Endometrial microvascular endothelial cells (primary cell): ENCODE data around the gene MIGA2. TPM values are rescaled to one million over a fixed set of nuclear protein-coding genes. Genes with fewer than 3 reads are reported as not detected.

Experiments used
- in situ Hi-C: cut with HindIII; loops from 2 replicates; pipeline ENCODE4 v1.10.0; 2017; ENCODE audit warnings: low sequenced_read_pairs, low pct_unique_long_range_greater_than_20kb; ENCODE audit errors: inconsistent ontology term
- total RNA-seq: library from RNA; depleted of rRNA; stranded (reverse); fragments of >200 nt; gene quantifications from one replicate; pipeline ENCODE4 v1.2.3, GENCODE V29; 2015; ENCODE audit errors: inconsistent ontology term

Gene MIGA2
- total RNA-seq, 1 donor from 2014 or later = 28.1 TPM

- in situ Hi-C loops = no loop called here
Observed at GRCh38 chr9:129009584-129010141, 26.8 kb upstream of the MIGA2 start.

GRCh38 chr9:129010267-129010975, 26.0 kb upstream of the MIGA2 start:
- in situ Hi-C loops = no loop called here

- in situ Hi-C loops = no loop called here
Observed at GRCh38 chr9:129011170-129011569, 25.3 kb upstream of the MIGA2 start.

GRCh38 chr9:129011761-129012181, 24.7 kb upstream of the MIGA2 start:
- in situ Hi-C loops = no loop called here

GRCh38 chr9:129012343-129012742, 24.1 kb upstream of the MIGA2 start:
- in situ Hi-C loops = no loop called here

GRCh38 chr9:129012893-129013448, 23.5 kb upstream of the MIGA2 start:
- in situ Hi-C loops = no loop called here

GRCh38 chr9:129013674-129014073, 22.8 kb upstream of the MIGA2 start:
- in situ Hi-C loops = no loop called here

- in situ Hi-C loops = no loop called here
Observed at GRCh38 chr9:129014124-129014523, 22.3 kb upstream of the MIGA2 start.

GRCh38 chr9:129014608-129015007, 21.8 kb upstream of the MIGA2 start:
- in situ Hi-C loops = no loop called here

- in situ Hi-C loops = no loop called here
Observed at GRCh38 chr9:129021091-129021490, 15.3 kb upstream of the MIGA2 start.

- in situ Hi-C loops = no loop called here
Observed at GRCh38 chr9:129022037-129022436, 14.4 kb upstream of the MIGA2 start.

- in situ Hi-C loops = no loop called here
Observed at GRCh38 chr9:129023036-129023907, 13.2 kb upstream of the MIGA2 start.

GRCh38 chr9:129023908-129024233, 12.6 kb upstream of the MIGA2 start:
- in situ Hi-C loops = no loop called here

- in situ Hi-C loops = no loop called here
Observed at GRCh38 chr9:129026442-129027223, 9.8 kb upstream of the MIGA2 start.

- in situ Hi-C loops = no loop called here
Observed at GRCh38 chr9:129027224-129027684, 9.2 kb upstream of the MIGA2 start.

GRCh38 chr9:129027685-129028191, 8.7 kb upstream of the MIGA2 start:
- in situ Hi-C loops = no loop called here

GRCh38 chr9:129028192-129028966, 8.0 kb upstream of the MIGA2 start, which contains the start of gene SH3GLB2:
Gene SH3GLB2 (minus strand): TSS chr9:129028331. CDS start chr9:129028154, 177 bp downstream.
- in situ Hi-C loops = no loop called here

- in situ Hi-C loops = no loop called here
Observed at GRCh38 chr9:129030191-129030590, 6.2 kb upstream of the MIGA2 start.
